ENCODE data around the gene CCDC70.

DNA sequence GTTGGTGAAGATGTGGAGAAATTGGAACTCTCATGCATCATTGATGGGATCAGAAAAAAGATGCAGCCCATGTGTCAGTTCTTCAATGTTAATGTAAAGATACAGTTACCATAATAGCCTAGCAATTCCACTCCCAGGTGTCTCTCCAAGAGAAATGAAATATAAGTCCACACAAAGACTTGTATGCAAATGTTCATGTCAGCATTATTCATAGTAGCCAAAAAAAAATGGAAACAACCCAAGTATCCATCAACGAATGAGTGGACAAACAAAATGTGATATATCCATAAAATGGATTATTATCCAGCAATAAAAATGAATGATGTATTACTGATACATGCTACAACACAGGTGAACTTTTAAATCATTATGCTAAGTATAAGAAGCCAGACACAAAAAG, 38.7 kb downstream of the CCDC70 start:
- TF ChIP-seq FOXK1 (CRISPR knock-in tag; IDR thresholded peaks at IDR 0.05) (no peak), CREB1 (CRISPR knock-in tag; IDR thresholded peaks at IDR 0.05) (no peak), ZNF317 (CRISPR knock-in tag; IDR thresholded peaks at IDR 0.05; ENCODE audit: borderline replicate concordance, low read depth) (no peak), NFYB (CRISPR knock-in tag; conservative IDR thresholded peaks at IDR 0.05; ENCODE audit: low read depth) (no peak), TEAD1 (CRISPR knock-in tag; IDR thresholded peaks at IDR 0.05) (no peak)
- TF ChIP-seq, protein P1, sequence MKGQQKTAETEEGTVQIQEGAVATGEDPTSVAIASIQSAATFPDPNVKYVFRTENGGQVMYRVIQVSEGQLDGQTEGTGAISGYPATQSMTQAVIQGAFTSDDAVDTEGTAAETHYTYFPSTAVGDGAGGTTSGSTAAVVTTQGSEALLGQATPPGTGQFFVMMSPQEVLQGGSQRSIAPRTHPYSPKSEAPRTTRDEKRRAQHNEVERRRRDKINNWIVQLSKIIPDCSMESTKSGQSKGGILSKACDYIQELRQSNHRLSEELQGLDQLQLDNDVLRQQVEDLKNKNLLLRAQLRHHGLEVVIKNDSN (CRISPR knock-in tag; IDR thresholded peaks at IDR 0.05): no peak
- TF ChIP-seq, protein P2, sequence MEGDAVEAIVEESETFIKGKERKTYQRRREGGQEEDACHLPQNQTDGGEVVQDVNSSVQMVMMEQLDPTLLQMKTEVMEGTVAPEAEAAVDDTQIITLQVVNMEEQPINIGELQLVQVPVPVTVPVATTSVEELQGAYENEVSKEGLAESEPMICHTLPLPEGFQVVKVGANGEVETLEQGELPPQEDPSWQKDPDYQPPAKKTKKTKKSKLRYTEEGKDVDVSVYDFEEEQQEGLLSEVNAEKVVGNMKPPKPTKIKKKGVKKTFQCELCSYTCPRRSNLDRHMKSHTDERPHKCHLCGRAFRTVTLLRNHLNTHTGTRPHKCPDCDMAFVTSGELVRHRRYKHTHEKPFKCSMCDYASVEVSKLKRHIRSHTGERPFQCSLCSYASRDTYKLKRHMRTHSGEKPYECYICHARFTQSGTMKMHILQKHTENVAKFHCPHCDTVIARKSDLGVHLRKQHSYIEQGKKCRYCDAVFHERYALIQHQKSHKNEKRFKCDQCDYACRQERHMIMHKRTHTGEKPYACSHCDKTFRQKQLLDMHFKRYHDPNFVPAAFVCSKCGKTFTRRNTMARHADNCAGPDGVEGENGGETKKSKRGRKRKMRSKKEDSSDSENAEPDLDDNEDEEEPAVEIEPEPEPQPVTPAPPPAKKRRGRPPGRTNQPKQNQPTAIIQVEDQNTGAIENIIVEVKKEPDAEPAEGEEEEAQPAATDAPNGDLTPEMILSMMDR (IDR thresholded peaks at IDR 0.05): no peak
- TF ChIP-seq, protein P3, sequence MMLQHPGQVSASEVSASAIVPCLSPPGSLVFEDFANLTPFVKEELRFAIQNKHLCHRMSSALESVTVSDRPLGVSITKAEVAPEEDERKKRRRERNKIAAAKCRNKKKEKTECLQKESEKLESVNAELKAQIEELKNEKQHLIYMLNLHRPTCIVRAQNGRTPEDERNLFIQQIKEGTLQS (CRISPR knock-in tag; conservative IDR thresholded peaks at IDR 0.05): no peak
- TF ChIP-seq, protein P4, sequence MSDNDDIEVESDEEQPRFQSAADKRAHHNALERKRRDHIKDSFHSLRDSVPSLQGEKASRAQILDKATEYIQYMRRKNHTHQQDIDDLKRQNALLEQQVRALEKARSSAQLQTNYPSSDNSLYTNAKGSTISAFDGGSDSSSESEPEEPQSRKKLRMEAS (CRISPR knock-in tag; IDR thresholded peaks at IDR 0.05): no peak
- TF ChIP-seq, protein P5, sequence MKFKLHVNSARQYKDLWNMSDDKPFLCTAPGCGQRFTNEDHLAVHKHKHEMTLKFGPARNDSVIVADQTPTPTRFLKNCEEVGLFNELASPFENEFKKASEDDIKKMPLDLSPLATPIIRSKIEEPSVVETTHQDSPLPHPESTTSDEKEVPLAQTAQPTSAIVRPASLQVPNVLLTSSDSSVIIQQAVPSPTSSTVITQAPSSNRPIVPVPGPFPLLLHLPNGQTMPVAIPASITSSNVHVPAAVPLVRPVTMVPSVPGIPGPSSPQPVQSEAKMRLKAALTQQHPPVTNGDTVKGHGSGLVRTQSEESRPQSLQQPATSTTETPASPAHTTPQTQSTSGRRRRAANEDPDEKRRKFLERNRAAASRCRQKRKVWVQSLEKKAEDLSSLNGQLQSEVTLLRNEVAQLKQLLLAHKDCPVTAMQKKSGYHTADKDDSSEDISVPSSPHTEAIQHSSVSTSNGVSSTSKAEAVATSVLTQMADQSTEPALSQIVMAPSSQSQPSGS (CRISPR knock-in tag; IDR thresholded peaks at IDR 0.05; ENCODE audit: borderline replicate concordance, low read depth): no peak

All from WTC11 (cell line).